GM18519 (cell line): ENCODE data around the gene TBC1D10B.

ENCODE experiments used
- ATAC-seq: cut with Tn5 transposase; IDR thresholded peaks from one replicate; pipeline ENCODE4 v1.9.1; 2021; ENCODE audit warnings: mild to moderate bottlenecking, moderate library complexity; ENCODE audit not compliant: unreplicated experiment, low FRiP score

The TBC1D10B gene

GRCh38 chr16:30370456-30371247 lies at the start of gene TBC1D10B:
TBC1D10B (minus strand) TSS chr16:30370494; CDS start chr16:30370183, 311 bp downstream.
- peak; percentile 60 for ATAC-seq

- ATAC-seq, result no peak
Observed at GRCh38 chr16:30418350-30419181, 48.3 kb upstream of the TBC1D10B start.

- ATAC-seq, result peak; percentile 65
Observed at GRCh38 chr16:30417529-30418349, 47.4 kb upstream of the TBC1D10B start.

- ATAC-seq, result no peak
Observed at GRCh38 chr16:30416624-30417528, 46.6 kb upstream of the TBC1D10B start.

GRCh38 chr16:30416047-30416603 lies 45.8 kb upstream of the TBC1D10B start:
- no peak for ATAC-seq

- ATAC-seq, result no peak
Observed at GRCh38 chr16:30414159-30414558, 43.9 kb upstream of the TBC1D10B start.

- no peak for ATAC-seq
Observed at GRCh38 chr16:30413112-30413806, 43.0 kb upstream of the TBC1D10B start.

GRCh38 chr16:30409125-30410060 lies 39.1 kb upstream of the TBC1D10B start:
- ATAC-seq, result no peak

GRCh38 chr16:30407804-30408534 lies 37.7 kb upstream of the TBC1D10B start:
- no peak for ATAC-seq

GRCh38 chr16:30407102-30407803 lies 37.0 kb upstream of the TBC1D10B start, which contains the start of gene ZNF771:
ZNF771 (plus strand) TSS chr16:30407606; CDS start chr16:30408054, 448 bp downstream.
- ATAC-seq, result peak; percentile 57

GRCh38 chr16:30406795-30407101 lies 36.5 kb upstream of the TBC1D10B start:
- peak; percentile 14 for ATAC-seq

GRCh38 chr16:30401768-30402425 lies 31.6 kb upstream of the TBC1D10B start:
- ATAC-seq, result no peak

- ATAC-seq, result no peak
Observed at GRCh38 chr16:30399435-30400186, 29.3 kb upstream of the TBC1D10B start.

GRCh38 chr16:30398661-30399434 lies 28.6 kb upstream of the TBC1D10B start:
- no peak for ATAC-seq
